GM12878 (cell line): ENCODE data around the gene CHURC1. TPM values are rescaled to one million over a fixed set of nuclear protein-coding genes. Genes with fewer than 3 reads are reported as not detected.

Source experiments
- ATAC-seq: fragments of 200-7000 bp; cut with Tn5 transposase; 3 replicates; pipeline ENCODE4 v1.9.1; 2020; ENCODE audit warnings: mild to moderate bottlenecking, moderate library complexity
- BruUV-seq: library from RNA; stranded (reverse); fragments of 400-500 nt; replicated peaks from 2 replicates; lab custom pipeline; 2021; lab: Mats Ljungman, UMichigan
- CTCF ChIA-PET: fragments of 300-600 bp; sonication (Branson Sonifier 250); formaldehyde crosslinking; extraction: SDS; loops from one replicate; lab custom pipeline; 2021; ENCODE audit warnings: inconsistent platforms; lab: Yijun Ruan, JAX
- POLR2A ChIA-PET: fragments of 350-600 bp; formaldehyde crosslinking; extraction: SDS; loops from one replicate; lab custom pipeline; 2021; ENCODE audit warnings: inconsistent platforms; lab: Charles Lee
- RAD21 ChIA-PET: fragments of 300-600 bp; sonication (Branson Sonifier 250); formaldehyde crosslinking; loops from one replicate; lab custom pipeline; 2023; ENCODE audit warnings: antibody characterized with exemption; ENCODE audit not compliant: unreplicated experiment; lab: Charles Lee
- SMC1A ChIA-PET: fragments of 300-600 bp; sonication (Branson Sonifier 250); formaldehyde crosslinking; loops from one replicate; lab custom pipeline; 2023; ENCODE audit not compliant: unreplicated experiment, uncharacterized antibody; lab: Charles Lee
- DNase-seq: peaks from one replicate; pipeline ENCODE4 v3.0.0-alpha.2; 2011; ENCODE audit warnings: low read depth, low spot score
- FAIRE-seq: peaks from 3 replicates; lab custom pipeline; 2011; peaks lifted over from hg19 to GRCh38; lab: Jason Lieb, UNC
- H2AFZ ChIP-seq: 2 replicates; pipeline ENCODE4 v1.6.0; 2011; ENCODE audit warnings: low read depth, low read length, control low read depth; ENCODE audit not compliant: control insufficient read depth
- H3K27ac ChIP-seq: 2 replicates; pipeline ENCODE4 v1.5.1; 2011; ENCODE audit warnings: control low read depth; ENCODE audit not compliant: control insufficient read depth, insufficient read depth
- H3K27me3 ChIP-seq, 2 experiments: replicated peaks in 1 of 2; 2 replicates each; pipeline versions ENCODE4 v1.6.0 to v1.6.1; 2011; ENCODE audit warnings: low read length in 1 of 2; ENCODE audit not compliant: control insufficient read depth in 2 of 2, insufficient read depth in 2 of 2
- H3K36me3 ChIP-seq, 2 experiments: 2 replicates each; pipeline ENCODE4 v1.5.1; 2011; ENCODE audit warnings: low read length in 1 of 2; ENCODE audit not compliant: control insufficient read depth in 2 of 2, insufficient read depth in 2 of 2
- H3K4me1 ChIP-seq: 2 replicates; pipeline ENCODE4 v1.6.1; 2011; ENCODE audit warnings: mild to moderate bottlenecking, low read length, moderate library complexity, mixed read lengths; ENCODE audit not compliant: control insufficient read depth, insufficient read depth
- H3K4me2 ChIP-seq: 2 replicates; pipeline ENCODE4 v1.6.0; 2011; ENCODE audit warnings: control low read depth; ENCODE audit not compliant: control insufficient read depth, insufficient read depth
- H3K4me3 ChIP-seq: fragments of 200-600 bp; sonication (generic); 2 replicates; pipeline ENCODE4 v1.5.1; 2016
- H3K79me2 ChIP-seq: 2 replicates; pipeline ENCODE4 v1.6.0; 2011; ENCODE audit warnings: low read length; ENCODE audit not compliant: control insufficient read depth, insufficient read depth
- H3K9ac ChIP-seq: 2 replicates; pipeline ENCODE4 v1.8.0; 2011; ENCODE audit warnings: low read length, control low read depth, mixed read lengths; ENCODE audit not compliant: control insufficient read depth, insufficient read depth
- H3K9me3 ChIP-seq: replicated peaks from 3 replicates; pipeline ENCODE4 v1.5.1; 2011; ENCODE audit warnings: mild to moderate bottlenecking, low read length; ENCODE audit not compliant: control insufficient read depth, insufficient read depth
- H4K20me1 ChIP-seq: 2 replicates; pipeline ENCODE4 v1.6.0; 2011; ENCODE audit not compliant: control insufficient read depth, insufficient read depth
- CBX5 ChIP-seq: sonication (generic); IDR thresholded peaks from 2 replicates; pipeline ENCODE4 v1.6.1; 2016; ENCODE audit warnings: low read depth, moderate library complexity, mild to moderate bottlenecking, inconsistent platforms
- EED ChIP-seq: sonication (generic); IDR thresholded peaks from 2 replicates; pipeline ENCODE4 v1.6.1; 2016; ENCODE audit warnings: antibody characterized with exemption, low read depth
- IRF4 ChIP-seq: IDR thresholded peaks from 2 replicates; pipeline ENCODE4 v1.6.1; 2011; ENCODE audit warnings: low read depth, low read length
- MTA2 ChIP-seq: fragments of 450-650 bp; IDR thresholded peaks from 2 replicates; pipeline ENCODE4 v1.6.1; 2016; ENCODE audit warnings: low read depth, mild to moderate bottlenecking, moderate library complexity
- MYB ChIP-seq: fragments of 150-350 bp; IDR thresholded peaks from 2 replicates; pipeline ENCODE4 v1.6.1; 2014; ENCODE audit warnings: mild to moderate bottlenecking, low read depth, low read length, borderline replicate concordance
- RBBP5 ChIP-seq: fragments of 200-600 bp; sonication (generic); conservative IDR thresholded peaks from 2 replicates; pipeline ENCODE4 v1.6.1; 2016
- SMAD5 ChIP-seq: IDR thresholded peaks from 2 replicates; pipeline ENCODE4 v1.6.1; 2016; ENCODE audit warnings: antibody characterized with exemption, low read depth
- TCF3 ChIP-seq: IDR thresholded peaks from 2 replicates; pipeline ENCODE4 v1.6.1; 2012; ENCODE audit warnings: low read depth, mild to moderate bottlenecking, low read length, borderline replicate concordance; ENCODE audit not compliant: insufficient read depth
- ZNF384 ChIP-seq: IDR thresholded peaks from 2 replicates; pipeline ENCODE4 v1.6.1; 2012; ENCODE audit warnings: low read depth, mild to moderate bottlenecking, low read length, improper control_type of control experiment, borderline replicate concordance
- WGBS: methylation state at CpG from one replicate; pipeline ENCODE4 v1.1.6; 2016; ENCODE audit warnings: low lambda C conversion rate; ENCODE audit not compliant: insufficient replicate concordance, insufficient coverage; ENCODE audit errors: missing lambda C conversion rate; 5-methylcytosine and 5-hydroxymethylcytosine counted together
- in situ Hi-C: fragments of 300-500 bp; cut with MboI; formaldehyde crosslinking; loops from 9 replicates; pipeline ENCODE4 v1.14.3; 2018; ENCODE audit warnings: mixed read lengths
- intact Hi-C: fragments of 100-400 bp; cut with micrococcal nuclease; formaldehyde crosslinking; loops from one replicate; pipeline ENCODE4 v1.14.2; 2022; ENCODE audit not compliant: unreplicated experiment
- polyA plus RNA-seq, 11 experiments: library from polyadenylated mRNA; depleted of rRNA in 4 of 11; unstranded in 6 of 11; stranded (reverse) in 5 of 11; fragments of >200 nt; fragmentation: Nextera tagmentation in 4 of 11; fragmentation: Illumina TruSeq in 1 of 11; extraction: Ambion mirVana in 4 of 11; extraction: Trizol in 1 of 11; gene quantifications; 1 replicate in 1 of 11; 2 replicates in 10 of 11; pipeline versions ENCODE4 v1.2.1 to v1.2.3, GENCODE V29; 2011 to 2016; ENCODE audit warnings: inconsistent platforms in 2 of 11, missing spikeins in 2 of 11, low read depth in 1 of 11
- total RNA-seq, 4 experiments: library from RNA; depleted of rRNA in 3 of 4; stranded (reverse); fragments of >200 nt in 3 of 4; fragmentation: Illumina TruSeq in 1 of 4; extraction: Trizol in 1 of 4; gene quantifications; 2 replicates each; pipeline versions ENCODE4 v1.2.1 to v1.2.3, GENCODE V29; 2013 to 2021
- TF ChIP-seq, protein P1 (sequence below): IDR thresholded peaks from 2 replicates; pipeline ENCODE4 v1.6.1; 2012; ENCODE audit warnings: mild to moderate bottlenecking, low read depth, low read length

Gene CHURC1
- total and polyA plus RNA-seq, 10 of the 15 experiments (the other 5 are each of a cell fraction or from before 2014, with no cell fraction given) = 41.0 to 421 (median 140) TPM

DNA sequence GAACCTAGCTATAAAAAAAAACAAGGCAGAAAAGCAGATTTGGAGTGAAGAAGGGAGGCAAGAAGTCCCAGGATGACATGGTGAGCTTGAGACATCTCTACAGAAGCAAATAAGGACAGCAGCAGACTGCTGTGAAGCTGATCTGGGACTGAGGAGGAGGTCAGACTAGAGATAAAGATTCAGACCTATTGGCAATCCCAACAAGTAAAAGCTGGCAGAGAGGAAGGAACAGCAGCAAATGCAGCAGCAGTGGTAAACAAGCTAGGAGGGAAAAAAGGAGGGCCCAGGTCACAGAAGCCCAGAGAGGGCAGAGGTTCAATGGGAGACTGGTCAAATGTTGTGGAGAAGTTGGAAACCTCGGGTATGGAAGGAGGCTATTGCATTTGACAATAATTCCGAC is 45.9 kb upstream of the CHURC1 start:
- no peak overlapping the region for H3K9ac ChIP-seq
- ChIA-PET POLR2A (no interaction called here), CTCF (interaction anchor here (1.3 kb wide), 1 partner anchor 45 kb away, joined by 4 read pairs; no protein-coding TSS in a partner anchor), SMC1A (interaction anchor here (1.0 to 2.8 kb wide), 2 partner anchors 11 to 17 kb away, joined by 3 to 6 read pairs; no protein-coding TSS in a partner anchor), RAD21 (no interaction called here)
- ATAC-seq (no peak), DNase-seq (no peak), FAIRE-seq (no peak)
- 15% methylated on average over 2 of the region's 2 CpGs for WGBS
- H3K27ac ChIP-seq = no peak overlapping the region
- in situ Hi-C loops = no loop called here
- no peaks in the 10 kb centered on the region for H4K20me1 ChIP-seq
- intact Hi-C loops = no loop called here
- no peak overlapping the region for H3K4me2 ChIP-seq
- H3K27me3 ChIP-seq = peaks cover 0 to 5% of the 10 kb centered on the region in 2 experiments; a peak in 1 of 4 replicates
- TF ChIP-seq MTA2 (no peak), SMAD5 (no peak), CBX5 (no peak), EED (no peak), ZNF384 (no peak), RBBP5 (no peak), MYB (no peak), IRF4 (no peak), TCF3 (no peak)
- TF ChIP-seq, protein P1, sequence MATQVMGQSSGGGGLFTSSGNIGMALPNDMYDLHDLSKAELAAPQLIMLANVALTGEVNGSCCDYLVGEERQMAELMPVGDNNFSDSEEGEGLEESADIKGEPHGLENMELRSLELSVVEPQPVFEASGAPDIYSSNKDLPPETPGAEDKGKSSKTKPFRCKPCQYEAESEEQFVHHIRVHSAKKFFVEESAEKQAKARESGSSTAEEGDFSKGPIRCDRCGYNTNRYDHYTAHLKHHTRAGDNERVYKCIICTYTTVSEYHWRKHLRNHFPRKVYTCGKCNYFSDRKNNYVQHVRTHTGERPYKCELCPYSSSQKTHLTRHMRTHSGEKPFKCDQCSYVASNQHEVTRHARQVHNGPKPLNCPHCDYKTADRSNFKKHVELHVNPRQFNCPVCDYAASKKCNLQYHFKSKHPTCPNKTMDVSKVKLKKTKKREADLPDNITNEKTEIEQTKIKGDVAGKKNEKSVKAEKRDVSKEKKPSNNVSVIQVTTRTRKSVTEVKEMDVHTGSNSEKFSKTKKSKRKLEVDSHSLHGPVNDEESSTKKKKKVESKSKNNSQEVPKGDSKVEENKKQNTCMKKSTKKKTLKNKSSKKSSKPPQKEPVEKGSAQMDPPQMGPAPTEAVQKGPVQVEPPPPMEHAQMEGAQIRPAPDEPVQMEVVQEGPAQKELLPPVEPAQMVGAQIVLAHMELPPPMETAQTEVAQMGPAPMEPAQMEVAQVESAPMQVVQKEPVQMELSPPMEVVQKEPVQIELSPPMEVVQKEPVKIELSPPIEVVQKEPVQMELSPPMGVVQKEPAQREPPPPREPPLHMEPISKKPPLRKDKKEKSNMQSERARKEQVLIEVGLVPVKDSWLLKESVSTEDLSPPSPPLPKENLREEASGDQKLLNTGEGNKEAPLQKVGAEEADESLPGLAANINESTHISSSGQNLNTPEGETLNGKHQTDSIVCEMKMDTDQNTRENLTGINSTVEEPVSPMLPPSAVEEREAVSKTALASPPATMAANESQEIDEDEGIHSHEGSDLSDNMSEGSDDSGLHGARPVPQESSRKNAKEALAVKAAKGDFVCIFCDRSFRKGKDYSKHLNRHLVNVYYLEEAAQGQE = no peak
- H3K9me3 ChIP-seq = no peaks in the 10 kb centered on the region
- H3K4me3 ChIP-seq = no peak overlapping the region
- H3K79me2 ChIP-seq = no peaks in the 10 kb centered on the region
- BruUV-seq = no TSS peak
- H3K4me1 ChIP-seq = no peaks in the 10 kb centered on the region
- no peaks in the 10 kb centered on the region for H3K36me3 ChIP-seq
- no peak overlapping the region for H2AFZ ChIP-seq
